Spleen (tissue), 11 donors: ENCODE results near the gene RBM46. TPM values are rescaled to one million over a fixed set of nuclear protein-coding genes. Genes with fewer than 3 reads are reported as not detected.

Experiments used
- polyA plus RNA-seq, 3 donors: library from polyadenylated mRNA; stranded (reverse); fragments of 200-250 nt; gene quantifications; one replicate each; pipeline ENCODE4 v1.2.1, GENCODE V29; 2013
- small RNA-seq, 4 donors: library from RNA; depleted of rRNA; stranded (forward); fragments of <200 nt; gene quantifications; one replicate each; pipeline ENCODE3, GENCODE V24; 2016
- total RNA-seq, 7 donors: library from RNA; depleted of rRNA in 3 of 7; stranded (reverse); fragments of >200 nt in 3 of 7; fragmentation: NEBNext Ultra II Directional in 4 of 7; extraction: Animal tissue kit (Norgen Biotek cat#: 25700) in 4 of 7; gene quantifications; one replicate each; pipeline versions ENCODE4 v1.1.0 to v1.2.1, GENCODE V29; 2016 to 2021
- donor health status: healthy with polysubstance abuse.
- donor health status: DM: no; HTN: no; CAD: no; lungs with moderate emphysema.
- donor health status: DM: no; HTN: no; CAD: no.
- donor health status: Bipolar disorder and iron deficiency.
- donor health status: healthy.
- donor health status: DM: no; HTN: no; CAD: no.
- donor health status: DM: yes; HTN: yes; CAD: no.

RBM46 gene
- total and polyA plus RNA-seq, 10 donors = 0.04 TPM; not detected in 9

Small RNA genes within 50 kb of the gene (small RNA-seq; reads per million reads assigned to genes)
- 0 to 0.14 (median 0.07) reads per million in 4 donors for gene RNU2-44P
- 0 reads per million in 4 donors for gene RNU2-66P

Other genes with a start within 250 kb of the RBM46 start
- 10 to 100 TPM; 38.6 to 66.2 (median 58.7) TPM for gene PLRG1, start 230.9 kb upstream of the RBM46 start, total RNA-seq
- 10 to 100 TPM; 37.8 to 44.2 (median 44.0) TPM for gene PLRG1, start 230.9 kb upstream of the RBM46 start, polyA plus RNA-seq
- gene FGB, start 218.3 kb upstream of the RBM46 start, total RNA-seq = 1 to 10 TPM in 1 of 7 donors, not detected in 6; 2.3 TPM
- under 1 TPM in 1 of 3 donors, not detected in 2; 0.74 TPM for gene FGB, start 218.3 kb upstream of the RBM46 start, polyA plus RNA-seq
- gene FGA, start 190.5 kb upstream of the RBM46 start, total RNA-seq = 1 to 10 TPM in 1 of 7 donors, not detected in 6; 2.8 TPM
- gene FGA, start 190.5 kb upstream of the RBM46 start, polyA plus RNA-seq = under 1 TPM in 2 of 3 donors, not detected in 1; 0.06 to 0.11 TPM
- gene FGG, start 168.6 kb upstream of the RBM46 start, total RNA-seq = 1 to 10 TPM in 1 of 7 donors, not detected in 6; 1.8 TPM
- under 1 TPM; 0.06 to 0.59 (median 0.11) TPM for gene FGG, start 168.6 kb upstream of the RBM46 start, polyA plus RNA-seq
- gene LRAT, start 37.3 kb upstream of the RBM46 start, total RNA-seq = not detected
- gene LRAT, start 37.3 kb upstream of the RBM46 start, polyA plus RNA-seq = under 1 TPM in 2 of 3 donors, not detected in 1; 0.02 to 0.03 TPM